H1 (cell line): Measurements from ENCODE around the gene OR5B21. TPM values are rescaled to one million over a fixed set of nuclear protein-coding genes. Genes with fewer than 3 reads are reported as not detected.

Experiments
- CTCF ChIA-PET: fragments of 300-600 bp; sonication (Branson Sonifier 250); formaldehyde crosslinking; loops from one replicate; lab custom pipeline; 2021; ENCODE audit not compliant: partially characterized antibody; lab: Charles Lee
- POLR2A ChIA-PET: fragments of 300-600 bp; sonication (Branson Sonifier 250); formaldehyde crosslinking; loops from one replicate; lab custom pipeline; 2021; ENCODE audit warnings: inconsistent platforms; ENCODE audit not compliant: partially characterized antibody; lab: Charles Lee
- DNase-seq, 2 experiments: peaks; one replicate each; pipeline versions ENCODE4 v3.0.0 to v3.0.0-alpha.2; 2010 to 2022; ENCODE audit warnings: low spot score in 2 of 2, low read depth in 1 of 2, mixed read lengths in 1 of 2
- FAIRE-seq: peaks from 2 replicates; lab custom pipeline; 2011; peaks lifted over from hg19 to GRCh38; lab: Jason Lieb, UNC
- H2AFZ ChIP-seq: 2 replicates; pipeline ENCODE4 v1.8.1; 2012; ENCODE audit warnings: low read length, inconsistent platforms
- H2AK5ac ChIP-seq: 2 replicates; pipeline ENCODE4 v1.6.1; 2013; ENCODE audit warnings: low read depth, low read length
- H2BK120ac ChIP-seq: replicated peaks from 2 replicates; pipeline ENCODE3; 2013; ENCODE audit warnings: low read depth, low read length, inconsistent platforms
- H2BK12ac ChIP-seq: 2 replicates; pipeline ENCODE4 v1.6.1; 2013; ENCODE audit warnings: low read depth, low read length
- H2BK15ac ChIP-seq: 2 replicates; pipeline ENCODE4 v1.6.1; 2013; ENCODE audit warnings: low read length
- H2BK20ac ChIP-seq: 2 replicates; pipeline ENCODE4 v1.6.1; 2013; ENCODE audit warnings: low read length
- H2BK5ac ChIP-seq: 2 replicates; pipeline ENCODE4 v1.6.1; 2013; ENCODE audit warnings: low read depth, low read length
- H3K14ac ChIP-seq: 2 replicates; pipeline ENCODE4 v1.6.1; 2013; ENCODE audit warnings: inconsistent platforms; ENCODE audit not compliant: insufficient read length
- H3K18ac ChIP-seq: 2 replicates; pipeline ENCODE4 v1.6.1; 2013; ENCODE audit warnings: low read length; ENCODE audit errors: extremely low read depth
- H3K23ac ChIP-seq: 2 replicates; pipeline ENCODE4 v1.6.1; 2013; ENCODE audit warnings: inconsistent platforms; ENCODE audit not compliant: insufficient read length
- H3K23me2 ChIP-seq: 2 replicates; pipeline ENCODE4 v1.6.1; 2013; ENCODE audit warnings: low read depth, low read length
- H3K27ac ChIP-seq: 2 replicates; pipeline ENCODE4 v1.6.1; 2011; ENCODE audit warnings: low read depth, low read length, inconsistent platforms
- H3K27me3 ChIP-seq, 4 experiments: replicated peaks in 1 of 4; 1 replicate in 1 of 4; 2 replicates in 3 of 4; pipeline versions ENCODE4 v1.6.1 to v1.8.1; 2011 to 2013; ENCODE audit warnings: low read length in 3 of 4, mild to moderate bottlenecking in 3 of 4, inconsistent platforms in 2 of 4, mixed read lengths in 2 of 4, moderate library complexity in 1 of 4; ENCODE audit not compliant: control insufficient read depth in 3 of 4, insufficient read depth in 3 of 4; ENCODE audit errors: extremely low read depth in 1 of 4
- H3K36me3 ChIP-seq, 4 experiments: 2 replicates each; pipeline versions ENCODE4 v1.6.1 to v1.8.1; 2011 to 2013; ENCODE audit warnings: mild to moderate bottlenecking in 4 of 4, low read length in 3 of 4, moderate library complexity in 2 of 4, control low read depth in 1 of 4, inconsistent platforms in 1 of 4; ENCODE audit not compliant: insufficient read depth in 4 of 4, control insufficient read depth in 2 of 4
- H3K4ac ChIP-seq: replicated peaks from 2 replicates; pipeline ENCODE3; 2013; ENCODE audit warnings: low read length, low read depth, mixed read lengths, inconsistent platforms; ENCODE audit not compliant: insufficient read length
- H3K4me1 ChIP-seq, 4 experiments: replicated peaks in 1 of 4; 1 replicate in 1 of 4; 2 replicates in 3 of 4; pipeline versions ENCODE4 v1.6.1 to v1.8.1; 2011 to 2013; ENCODE audit warnings: low read length in 3 of 4, inconsistent platforms in 2 of 4, mixed read lengths in 1 of 4; ENCODE audit not compliant: insufficient read depth in 4 of 4, control insufficient read depth in 3 of 4
- H3K4me2 ChIP-seq, 2 experiments: 2 replicates each; pipeline versions ENCODE4 v1.6.1 to v1.8.1; 2011 to 2013; ENCODE audit warnings: low read depth in 2 of 2, low read length in 2 of 2, control low read depth in 1 of 2, inconsistent platforms in 1 of 2, mild to moderate bottlenecking in 1 of 2; ENCODE audit not compliant: insufficient read depth in 1 of 2
- H3K4me3 ChIP-seq, 4 experiments: fragments of 200-600, 300-600 bp in 1 of 4; sonication (generic), shearing (Covaris generic), sonication (Bioruptor Twin) in 1 of 4; 2 replicates each; pipeline versions ENCODE4 v1.5.1 to v1.8.1; 2011 to 2016; ENCODE audit warnings: low read length in 4 of 4, low read depth in 3 of 4, control low read depth in 2 of 4, inconsistent platforms in 2 of 4, mild to moderate bottlenecking in 2 of 4, mixed read lengths in 1 of 4, moderate library complexity in 1 of 4; ENCODE audit not compliant: insufficient read depth in 2 of 4; ENCODE audit errors: extremely low read depth in 1 of 4
- H3K56ac ChIP-seq: replicated peaks from 2 replicates; pipeline ENCODE3; 2013; ENCODE audit warnings: low read depth, mild to moderate bottlenecking, mixed read lengths, low read length, inconsistent platforms; ENCODE audit not compliant: insufficient read length
- H3K79me1 ChIP-seq: 2 replicates; pipeline ENCODE4 v1.6.1; 2013; ENCODE audit warnings: low read depth, low read length, control low read depth
- H3K79me2 ChIP-seq, 2 experiments: 2 replicates each; pipeline versions ENCODE4 v1.6.1 to v1.8.1; 2012 to 2013; ENCODE audit warnings: low read length in 2 of 2, mild to moderate bottlenecking in 2 of 2, inconsistent platforms in 1 of 2; ENCODE audit not compliant: insufficient read depth in 2 of 2, control insufficient read depth in 1 of 2
- H3K9ac ChIP-seq, 4 experiments: replicated peaks in 1 of 4; 1 replicate in 1 of 4; 2 replicates in 3 of 4; pipeline versions ENCODE4 v1.6.1 to v1.8.1; 2011 to 2013; ENCODE audit warnings: low read depth in 3 of 4, low read length in 3 of 4, control low read depth in 2 of 4, mild to moderate bottlenecking in 2 of 4, moderate library complexity in 2 of 4, inconsistent platforms in 1 of 4; ENCODE audit errors: extremely low read depth in 1 of 4
- H3K9me3 ChIP-seq, 2 experiments: 2 replicates each; pipeline versions ENCODE4 v1.6.1 to v1.8.1; 2012 to 2013; ENCODE audit warnings: mild to moderate bottlenecking in 2 of 2, moderate library complexity in 2 of 2, control low read depth in 1 of 2, inconsistent platforms in 1 of 2, low read depth in 1 of 2, low read length in 1 of 2, mixed read lengths in 1 of 2; ENCODE audit not compliant: insufficient read depth in 2 of 2
- H4K20me1 ChIP-seq, 2 experiments: replicated peaks in 1 of 2; 2 replicates each; pipeline versions ENCODE3 to v1.8.1; 2011 to 2013; ENCODE audit warnings: inconsistent platforms in 2 of 2, low read length in 2 of 2, mild to moderate bottlenecking in 1 of 2; ENCODE audit not compliant: insufficient read depth in 2 of 2, control insufficient read depth in 1 of 2
- H4K5ac ChIP-seq: 2 replicates; pipeline ENCODE4 v1.6.1; 2013; ENCODE audit warnings: low read length, low read depth, mixed read lengths, inconsistent platforms; ENCODE audit not compliant: insufficient read length
- H4K8ac ChIP-seq: 2 replicates; pipeline ENCODE4 v1.8.0; 2013; ENCODE audit warnings: mild to moderate bottlenecking, moderate library complexity, low read length, inconsistent platforms; ENCODE audit not compliant: insufficient read depth; ENCODE audit errors: extremely low read depth
- H4K91ac ChIP-seq: replicated peaks from 2 replicates; pipeline ENCODE3; 2013; ENCODE audit warnings: low read length, mixed read lengths, inconsistent platforms; ENCODE audit not compliant: insufficient read length
- ASH2L ChIP-seq: fragments of 200-600, 300-600 bp; sonication (generic); IDR thresholded peaks from one replicate; pipeline ENCODE4 v1.7.1; 2017; ENCODE audit warnings: low read length
- BACH1 ChIP-seq: IDR thresholded peaks from 2 replicates; pipeline ENCODE4 v1.6.1; 2012; ENCODE audit warnings: low read length, improper control_type of control experiment
- GTF2F1 ChIP-seq: IDR thresholded peaks from 2 replicates; pipeline ENCODE4 v1.6.1; 2012; ENCODE audit warnings: low read depth, low read length, improper control_type of control experiment, borderline replicate concordance
- HDAC6 ChIP-seq: IDR thresholded peaks from one replicate; pipeline ENCODE4 v1.7.1; 2012; ENCODE audit warnings: low read depth, mild to moderate bottlenecking, inconsistent platforms, low read length, moderate library complexity
- JUN ChIP-seq: IDR thresholded peaks from 2 replicates; pipeline ENCODE4 v1.6.1; 2011; ENCODE audit warnings: low read depth, mild to moderate bottlenecking, improper control_type of control experiment, low read length
- JUND ChIP-seq: IDR thresholded peaks from 2 replicates; pipeline ENCODE4 v1.6.1; 2011; ENCODE audit warnings: mild to moderate bottlenecking, improper control_type of control experiment, low read length
- NANOG ChIP-seq: IDR thresholded peaks from 2 replicates; pipeline ENCODE4 v1.6.1; 2011; ENCODE audit warnings: low read length, low read depth, mild to moderate bottlenecking, inconsistent platforms; ENCODE audit not compliant: insufficient read depth, poor library complexity, severe bottlenecking
- POU5F1 ChIP-seq: IDR thresholded peaks from 2 replicates; pipeline ENCODE4 v1.6.1; 2011; ENCODE audit warnings: low read depth, mild to moderate bottlenecking, low read length, moderate library complexity
- SP4 ChIP-seq: IDR thresholded peaks from 2 replicates; pipeline ENCODE4 v1.6.1; 2012; ENCODE audit warnings: low read length, inconsistent platforms
- TAF7 ChIP-seq: optimal IDR thresholded peaks from 2 replicates; pipeline ENCODE3; 2011; ENCODE audit warnings: low read depth, mild to moderate bottlenecking, inconsistent platforms, low read length, moderate library complexity, borderline replicate concordance
- WGBS, 2 experiments: shearing (Covaris generic) in 1 of 2; methylation state at CpG; one replicate each; pipeline versions ENCODE4 v1.1.6 to v1.1.7; 2013 to 2015; ENCODE audit warnings: low lambda C conversion rate in 2 of 2, mixed read lengths in 2 of 2, inconsistent platforms in 1 of 2, low coverage in 1 of 2, missing lambda C conversion rate in 1 of 2; ENCODE audit not compliant: insufficient replicate concordance in 2 of 2, insufficient coverage in 1 of 2, insufficient read length in 1 of 2; ENCODE audit errors: extremely low coverage in 1 of 2, missing lambda C conversion rate in 1 of 2; 5-methylcytosine and 5-hydroxymethylcytosine counted together
- polyA plus RNA-seq, 7 experiments: library from polyadenylated mRNA; depleted of rRNA in 3 of 7; stranded (reverse) in 5 of 7; unstranded in 2 of 7; fragments of >200 nt in 5 of 7; fragments of 200-250 nt in 2 of 7; gene quantifications; 1 replicate in 5 of 7; 2 replicates in 1 of 7; 4 replicates in 1 of 7; pipeline versions ENCODE4 v1.2.1 to v1.2.3, GENCODE V29; 2011 to 2013; ENCODE audit warnings: missing spikeins in 2 of 7, mixed read lengths in 2 of 7
- total RNA-seq: library from RNA; stranded (reverse); fragmentation: NEBNext Ultra II Directional; extraction: Animal tissue kit (Norgen Biotek cat#: 25700); gene quantifications from 2 replicates; pipeline ENCODE4 v1.2.1, GENCODE V29; 2021

The OR5B21 gene
- total and polyA plus RNA-seq, 2 of the 8 experiments (the other 6 are each of a cell fraction or from before 2014, with no cell fraction given), result not detected

GRCh38 chr11:58549644-58550043 lies 41.7 kb upstream of the OR5B21 start:
- H2BK15ac ChIP-seq, result no peak overlapping the region
- H3K4ac ChIP-seq, result no peak overlapping the region
- no peaks in the 10 kb centered on the region for H3K23me2 ChIP-seq
- no peaks in the 10 kb centered on the region for H3K79me2 ChIP-seq
- no peak overlapping the region for H2BK5ac ChIP-seq
- H2AFZ ChIP-seq, result no peak overlapping the region
- no peak overlapping the region for H3K56ac ChIP-seq
- H3K27ac ChIP-seq, result no peak overlapping the region
- H3K14ac ChIP-seq, result no peak overlapping the region
- no peak overlapping the region for H4K5ac ChIP-seq
- H3K4me1 ChIP-seq, result no peaks in the 10 kb centered on the region
- H3K27me3 ChIP-seq, result no peaks in the 10 kb centered on the region
- H2BK12ac ChIP-seq, result no peak overlapping the region
- no peak for FAIRE-seq
- ChIA-PET CTCF (no interaction called here), POLR2A (no interaction called here)
- no peak overlapping the region for H2AK5ac ChIP-seq
- H3K18ac ChIP-seq, result no peak overlapping the region
- H4K20me1 ChIP-seq, result no peaks in the 10 kb centered on the region
- H3K23ac ChIP-seq, result no peak overlapping the region
- no peak overlapping the region for H4K91ac ChIP-seq
- H4K8ac ChIP-seq, result no peak overlapping the region
- no peak overlapping the region for H3K9ac ChIP-seq
- 91% methylated on average over 7 of the region's 7 CpGs; no CpG with 5 or more reads in 1 of the 2 experiments for WGBS, 2 experiments
- H3K4me3 ChIP-seq, result no peak overlapping the region
- H3K4me2 ChIP-seq, result no peak overlapping the region
- H3K36me3 ChIP-seq, result no peaks in the 10 kb centered on the region; a peak in 1 of 8 replicates
- H2BK120ac ChIP-seq, result no peak overlapping the region
- no peaks in the 10 kb centered on the region for H3K9me3 ChIP-seq
- DNase-seq, result no peak
- no peak overlapping the region for H2BK20ac ChIP-seq
- no peaks in the 10 kb centered on the region for H3K79me1 ChIP-seq
- TF ChIP-seq POU5F1 (no peak), BACH1 (no peak), TAF7 (no peak), NANOG (no peak), HDAC6 (no peak), SP4 (no peak), JUND (no peak), JUN (no peak), GTF2F1 (no peak), ASH2L (no peak)
